Activated naive CD4-positive, alpha-beta T cell treated with anti-CD3 and anti-CD28 coated beads, Interleukin-2, amount 50 U/mL, for 24 hours (primary cell): ENCODE results near the gene ERC1.

Experiments
- H3K27ac Mint-ChIP-seq: one replicate; pipeline ENCODE4 v1.8.0; 2021; ENCODE audit warnings: mild to moderate bottlenecking, mixed read lengths
- H3K27me3 Mint-ChIP-seq: one replicate; pipeline ENCODE4 v1.8.0; 2021; ENCODE audit warnings: mixed read lengths
- H3K36me3 Mint-ChIP-seq: one replicate; pipeline ENCODE4 v1.8.0; 2021; ENCODE audit warnings: mixed read lengths
- H3K4me1 Mint-ChIP-seq: one replicate; pipeline ENCODE4 v1.8.0; 2021; ENCODE audit warnings: mixed read lengths
- H3K4me3 Mint-ChIP-seq: one replicate; pipeline ENCODE4 v1.8.0; 2021; ENCODE audit warnings: mild to moderate bottlenecking, mixed read lengths
- H3K9me3 Mint-ChIP-seq: one replicate; pipeline ENCODE4 v1.8.0; 2021; ENCODE audit warnings: mixed read lengths

Gene ERC1

DNA sequence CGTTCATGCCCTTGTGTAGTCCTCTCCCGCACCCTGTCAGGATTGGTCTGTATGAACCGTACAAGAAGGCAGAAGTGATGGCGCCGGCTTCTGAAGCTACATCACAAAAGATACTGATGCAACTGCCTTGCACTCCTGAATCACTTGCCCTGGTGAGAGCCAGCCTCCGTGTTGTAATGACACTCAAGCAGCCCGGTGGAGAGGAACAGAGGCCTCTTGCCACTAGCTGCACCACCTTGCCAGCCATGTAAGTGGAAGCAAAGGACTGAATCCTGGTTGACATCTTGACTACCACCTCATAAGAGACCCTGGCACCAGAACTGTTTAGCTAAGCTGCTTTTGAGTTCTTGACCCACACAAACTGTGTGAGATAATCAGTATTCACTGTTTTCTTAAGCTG lies 266.0 kb downstream of the ERC1 start:
- peaks cover 4% of the 10 kb centered on the region for H3K4me1 Mint-ChIP-seq
- H3K36me3 Mint-ChIP-seq, result peaks cover 18% of the 10 kb centered on the region
- H3K9me3 Mint-ChIP-seq, result no peaks in the 10 kb centered on the region
- no peak overlapping the region for H3K4me3 Mint-ChIP-seq
- no peaks in the 10 kb centered on the region for H3K27me3 Mint-ChIP-seq
- H3K27ac Mint-ChIP-seq, result peak overlapping the region; percentile 70

DNA sequence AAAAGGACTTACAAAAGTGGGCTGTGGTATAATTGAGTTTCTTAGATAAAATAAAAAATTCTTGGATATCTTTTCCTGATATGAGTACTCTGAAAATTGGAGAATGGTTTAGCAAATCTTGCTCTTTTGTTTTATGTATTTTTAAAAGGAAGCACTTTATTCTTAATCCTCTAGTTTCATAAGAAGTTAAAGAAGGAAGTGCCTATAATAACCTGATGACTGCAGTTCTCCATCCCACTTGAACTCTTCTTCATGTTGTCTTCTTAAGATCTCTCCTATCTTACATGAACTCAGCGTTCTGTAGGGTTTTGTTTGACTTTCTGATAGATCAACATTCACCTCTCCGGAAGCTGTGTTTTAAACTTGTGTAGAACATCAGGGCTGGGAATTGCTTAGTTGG lies 271.0 kb downstream of the ERC1 start:
- peaks cover 4% of the 10 kb centered on the region for H3K4me1 Mint-ChIP-seq
- no peak overlapping the region for H3K27ac Mint-ChIP-seq
- no peak overlapping the region for H3K4me3 Mint-ChIP-seq
- no peaks in the 10 kb centered on the region for H3K27me3 Mint-ChIP-seq
- H3K9me3 Mint-ChIP-seq, result no peaks in the 10 kb centered on the region
- H3K36me3 Mint-ChIP-seq, result peaks cover 32% of the 10 kb centered on the region

DNA sequence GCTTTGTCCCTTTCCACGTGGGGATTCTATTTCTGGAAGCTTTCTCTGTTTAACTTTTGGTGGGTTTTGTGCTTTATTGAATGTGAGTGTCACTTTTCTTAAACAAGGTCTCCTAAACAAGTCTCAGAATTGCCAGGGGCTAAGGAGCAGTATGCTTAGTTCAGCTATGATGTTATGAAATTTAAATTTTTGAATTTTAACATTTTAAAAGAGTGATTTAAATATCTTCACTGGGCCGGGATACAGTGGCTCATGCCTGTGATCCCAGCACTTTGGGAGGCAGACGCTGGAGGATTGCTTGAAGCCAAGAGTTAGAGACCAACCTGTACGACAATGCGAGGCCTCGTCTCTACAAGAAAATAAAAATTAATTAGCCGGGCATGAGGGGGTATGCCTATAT lies 276.2 kb downstream of the ERC1 start:
- Mint-ChIP-seq H3K36me3 (peaks cover 32% of the 10 kb centered on the region), H3K4me3 (no peak overlapping the region), H3K9me3 (no peaks in the 10 kb centered on the region), H3K27me3 (no peaks in the 10 kb centered on the region), H3K4me1 (no peaks in the 10 kb centered on the region), H3K27ac (no peak overlapping the region)

DNA sequence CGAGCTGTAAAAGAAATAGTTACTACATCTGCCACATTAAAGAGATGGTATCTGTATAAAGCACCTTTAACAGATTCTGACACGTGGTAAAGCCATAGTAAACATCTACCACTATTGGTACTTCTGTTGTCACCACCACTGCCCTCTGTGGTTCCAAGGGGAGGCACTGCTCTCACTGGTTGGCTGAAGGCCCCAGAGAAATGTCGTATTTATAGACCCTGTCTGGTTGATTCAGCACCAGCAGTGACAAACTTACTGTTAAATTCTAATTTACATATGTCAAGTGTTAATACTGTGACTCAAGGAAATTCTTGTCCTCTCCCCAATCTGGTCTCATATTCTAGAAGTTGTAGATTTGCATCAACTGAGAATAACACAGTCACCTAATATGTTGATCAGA lies 281.1 kb downstream of the ERC1 start:
- H3K27me3 Mint-ChIP-seq, result no peaks in the 10 kb centered on the region
- H3K27ac Mint-ChIP-seq, result no peak overlapping the region
- no peaks in the 10 kb centered on the region for H3K9me3 Mint-ChIP-seq
- H3K4me1 Mint-ChIP-seq, result no peaks in the 10 kb centered on the region
- no peak overlapping the region for H3K4me3 Mint-ChIP-seq
- H3K36me3 Mint-ChIP-seq, result peaks cover 18% of the 10 kb centered on the region

DNA sequence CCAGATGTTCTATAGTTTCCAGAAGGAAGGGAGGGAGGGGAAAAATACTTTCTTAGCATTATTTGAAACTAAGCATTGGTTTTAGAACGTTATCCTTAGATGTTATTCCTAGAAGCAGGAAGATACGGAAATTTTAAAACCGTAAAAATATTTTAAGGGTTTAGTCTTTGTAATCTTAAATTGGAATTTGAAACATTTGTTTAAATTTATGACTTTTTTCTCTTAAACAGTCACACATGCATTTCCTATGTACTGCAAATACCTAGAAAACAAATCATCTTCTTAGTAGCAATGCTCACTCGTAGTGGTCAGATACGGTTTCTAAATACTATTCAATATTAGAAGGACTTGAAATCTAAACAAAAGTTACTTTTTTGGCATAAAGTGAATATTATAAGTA lies 282.0 kb downstream of the ERC1 start:
- no peaks in the 10 kb centered on the region for H3K27me3 Mint-ChIP-seq
- H3K9me3 Mint-ChIP-seq, result no peaks in the 10 kb centered on the region

DNA sequence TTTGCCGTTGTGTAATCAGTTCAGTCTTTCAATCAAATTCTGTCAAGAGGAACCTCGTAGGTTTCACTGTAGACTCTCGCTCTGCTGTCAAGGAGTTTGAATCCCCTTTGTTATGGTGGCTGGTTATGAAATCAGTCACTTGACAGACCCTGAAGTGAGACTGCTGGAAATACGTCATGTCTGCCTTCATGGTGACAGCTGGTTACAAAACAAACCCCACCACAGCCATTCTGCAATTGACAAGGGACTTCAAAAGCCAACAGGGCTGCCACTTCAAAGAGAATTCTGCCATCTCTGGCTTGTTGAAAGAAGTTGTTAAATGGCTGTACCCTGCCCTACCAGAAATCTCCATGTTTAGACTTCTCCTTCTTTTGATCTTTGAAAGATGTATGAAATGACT lies 286.9 kb downstream of the ERC1 start:
- H3K27ac Mint-ChIP-seq, result no peak overlapping the region
- H3K36me3 Mint-ChIP-seq, result peaks cover 14% of the 10 kb centered on the region
- H3K27me3 Mint-ChIP-seq, result no peaks in the 10 kb centered on the region
- H3K9me3 Mint-ChIP-seq, result no peaks in the 10 kb centered on the region
- H3K4me1 Mint-ChIP-seq, result peaks cover 12% of the 10 kb centered on the region
- no peak overlapping the region for H3K4me3 Mint-ChIP-seq

More for the DNA sequence above, 282.0 kb downstream of the ERC1 start:
- no peak overlapping the region for H3K27ac Mint-ChIP-seq
- H3K4me1 Mint-ChIP-seq, result peaks cover 9% of the 10 kb centered on the region
- peaks cover 20% of the 10 kb centered on the region for H3K36me3 Mint-ChIP-seq
- H3K4me3 Mint-ChIP-seq, result no peak overlapping the region

DNA sequence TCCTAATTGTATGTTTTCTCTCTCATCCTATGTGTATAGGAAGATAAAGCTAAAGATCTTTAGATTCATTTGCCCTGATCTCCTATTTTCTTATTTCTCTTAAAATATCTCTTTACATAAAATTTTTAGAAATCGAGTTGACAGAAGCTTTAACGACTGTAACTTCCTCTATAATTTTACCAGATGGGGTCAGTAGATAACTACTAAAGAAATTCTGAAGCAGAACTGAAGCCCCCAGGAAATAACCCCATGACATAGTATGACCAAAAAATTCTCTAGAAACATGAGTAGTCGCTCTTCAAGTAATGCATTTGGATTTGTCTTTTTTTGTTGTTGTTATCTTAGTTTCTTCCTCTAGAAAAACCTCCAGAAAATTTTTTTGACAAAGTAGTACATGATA lies 288.0 kb downstream of the ERC1 start:
- Mint-ChIP-seq H3K36me3 (peaks cover 13% of the 10 kb centered on the region), H3K4me1 (peaks cover 12% of the 10 kb centered on the region), H3K4me3 (no peak overlapping the region), H3K27me3 (no peaks in the 10 kb centered on the region), H3K9me3 (no peaks in the 10 kb centered on the region), H3K27ac (no peak overlapping the region)

DNA sequence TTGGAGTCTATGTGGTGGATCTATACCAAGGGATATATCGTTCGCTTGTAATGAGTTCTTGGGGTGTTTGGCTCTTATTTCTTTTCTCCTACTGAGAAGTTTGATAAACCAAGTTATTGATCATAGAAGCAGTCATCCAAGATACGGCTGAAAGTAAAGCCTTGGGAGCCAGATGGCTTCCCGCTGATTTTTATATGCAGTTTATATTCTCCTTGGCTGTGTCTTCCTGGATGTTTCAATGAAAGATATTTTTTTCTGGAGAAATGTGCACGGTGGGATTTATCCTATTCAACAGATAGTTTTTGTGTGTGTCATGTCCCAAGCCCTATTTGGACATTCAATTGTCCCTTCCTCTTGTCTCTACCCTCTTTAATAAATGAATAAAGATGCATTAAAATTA lies 289.0 kb downstream of the ERC1 start:
- H3K4me3 Mint-ChIP-seq, result no peak overlapping the region
- H3K9me3 Mint-ChIP-seq, result no peaks in the 10 kb centered on the region
- H3K27me3 Mint-ChIP-seq, result no peaks in the 10 kb centered on the region
- H3K27ac Mint-ChIP-seq, result no peak overlapping the region
- H3K36me3 Mint-ChIP-seq, result peaks cover 12% of the 10 kb centered on the region
- peaks cover 12% of the 10 kb centered on the region for H3K4me1 Mint-ChIP-seq

DNA sequence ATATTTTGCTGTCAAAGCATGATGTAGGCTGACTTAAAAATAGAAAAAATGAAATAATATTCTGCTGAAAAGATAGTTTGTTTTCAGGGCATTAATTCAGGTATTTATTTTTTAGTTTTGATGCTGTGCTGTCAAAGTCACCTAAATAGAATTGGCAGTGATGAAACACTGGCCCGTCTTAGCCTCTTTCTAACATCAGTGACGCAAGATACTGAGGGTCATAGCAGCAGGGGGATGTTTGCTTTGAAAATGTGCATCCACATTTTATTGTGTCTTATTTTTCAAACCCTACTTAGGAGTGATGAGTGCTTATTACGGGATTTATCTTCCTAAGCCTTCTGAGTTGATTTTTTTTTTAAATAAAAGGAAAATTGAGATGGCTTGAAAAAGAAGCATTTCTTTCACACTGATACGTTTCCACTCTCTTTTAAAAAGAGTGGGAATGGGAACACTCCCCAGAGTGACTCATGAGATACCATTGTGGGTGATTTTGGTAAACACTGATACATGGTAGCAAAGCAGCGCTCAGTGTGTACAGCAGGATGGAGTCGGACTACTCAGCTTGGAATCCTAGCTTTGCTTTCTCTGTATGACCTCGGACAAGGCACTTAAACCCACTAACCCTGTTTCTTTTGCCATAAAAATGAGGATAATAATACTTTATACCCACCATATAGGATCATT lies 290.8 kb downstream of the ERC1 start:
- H3K27me3 Mint-ChIP-seq, result no peaks in the 10 kb centered on the region
- peaks cover 12% of the 10 kb centered on the region for H3K4me1 Mint-ChIP-seq
- H3K9me3 Mint-ChIP-seq, result no peaks in the 10 kb centered on the region
- H3K36me3 Mint-ChIP-seq, result peaks cover 11% of the 10 kb centered on the region
- no peak overlapping the region for H3K27ac Mint-ChIP-seq
- no peak overlapping the region for H3K4me3 Mint-ChIP-seq

DNA sequence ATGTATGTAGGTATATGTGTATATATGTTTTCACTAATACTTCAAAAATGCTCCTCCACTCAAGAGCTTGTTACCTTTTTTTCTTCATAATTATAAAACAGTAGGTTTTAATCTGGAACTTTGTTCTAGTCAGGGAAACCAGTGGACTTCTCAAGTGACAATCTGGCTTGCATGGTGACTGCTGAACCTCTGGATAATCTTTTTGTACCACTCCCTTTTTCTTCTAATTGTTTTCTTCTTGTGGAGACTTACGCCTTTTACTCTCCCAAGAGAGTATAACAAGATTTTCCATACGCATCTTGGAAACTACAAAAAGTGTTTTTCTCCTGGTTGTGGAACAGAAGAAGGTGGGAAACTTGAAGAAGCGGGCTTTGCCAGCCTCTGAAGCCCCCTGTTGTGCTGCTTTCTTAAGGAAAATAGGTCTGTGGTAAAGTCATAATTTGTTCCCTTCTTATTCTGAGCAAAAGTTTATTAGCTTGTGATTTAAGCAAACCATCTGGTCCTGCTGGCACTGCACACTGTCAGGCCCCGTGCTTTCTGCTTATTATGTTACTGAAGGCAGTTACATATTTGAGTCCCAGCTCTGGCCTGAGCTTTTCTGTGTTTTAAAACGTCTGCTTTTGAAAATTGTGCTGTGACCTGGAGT lies 291.8 kb downstream of the ERC1 start:
- Mint-ChIP-seq H3K27me3 (no peaks in the 10 kb centered on the region), H3K4me3 (no peak overlapping the region), H3K9me3 (no peaks in the 10 kb centered on the region), H3K36me3 (peaks cover 9% of the 10 kb centered on the region), H3K4me1 (peaks cover 5% of the 10 kb centered on the region), H3K27ac (no peak overlapping the region)

DNA sequence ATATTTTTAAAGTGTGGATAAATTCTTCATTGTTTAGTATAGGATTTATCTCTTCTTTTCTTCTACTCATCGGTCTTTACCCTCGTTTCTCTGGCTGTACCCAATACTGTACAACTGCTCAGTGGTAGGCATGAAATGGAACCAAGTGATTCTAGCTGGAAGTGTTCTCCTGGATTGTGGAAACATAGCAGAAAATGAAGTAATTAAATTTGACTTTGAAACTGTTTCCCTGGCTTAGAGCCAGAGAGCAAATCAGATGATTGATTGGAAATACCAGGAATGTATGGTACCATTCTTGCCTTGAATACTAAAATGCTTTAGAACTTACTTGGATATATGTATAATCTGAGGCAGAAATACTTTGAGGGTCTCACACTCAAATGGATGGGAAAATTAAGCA lies 292.3 kb downstream of the ERC1 start:
- H3K4me3 Mint-ChIP-seq, result no peak overlapping the region
- peaks cover 9% of the 10 kb centered on the region for H3K36me3 Mint-ChIP-seq
- H3K9me3 Mint-ChIP-seq, result no peaks in the 10 kb centered on the region
- no peaks in the 10 kb centered on the region for H3K27me3 Mint-ChIP-seq
- peaks cover under 1% of the 10 kb centered on the region for H3K4me1 Mint-ChIP-seq
- H3K27ac Mint-ChIP-seq, result no peak overlapping the region

DNA sequence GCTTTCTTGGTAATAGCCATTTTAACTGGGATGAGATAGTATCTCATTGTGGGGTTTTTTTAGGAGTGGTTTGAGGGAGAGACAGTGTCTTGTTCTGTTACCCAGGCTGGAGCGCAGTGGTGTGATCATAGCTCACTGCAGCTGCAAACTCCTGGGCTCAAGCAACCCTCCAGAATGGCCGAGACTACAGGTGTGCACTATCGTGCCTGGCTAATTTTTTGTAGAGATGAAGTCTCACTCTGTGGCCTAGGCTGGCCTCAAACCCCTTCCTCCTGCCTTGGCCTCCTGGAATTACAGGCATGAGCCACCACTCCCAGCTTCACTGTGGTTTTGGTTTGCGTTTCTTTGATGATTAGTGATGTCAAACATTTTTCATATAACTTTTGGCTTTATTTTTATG lies 293.6 kb downstream of the ERC1 start:
- H3K36me3 Mint-ChIP-seq, result peaks cover 9% of the 10 kb centered on the region

DNA sequence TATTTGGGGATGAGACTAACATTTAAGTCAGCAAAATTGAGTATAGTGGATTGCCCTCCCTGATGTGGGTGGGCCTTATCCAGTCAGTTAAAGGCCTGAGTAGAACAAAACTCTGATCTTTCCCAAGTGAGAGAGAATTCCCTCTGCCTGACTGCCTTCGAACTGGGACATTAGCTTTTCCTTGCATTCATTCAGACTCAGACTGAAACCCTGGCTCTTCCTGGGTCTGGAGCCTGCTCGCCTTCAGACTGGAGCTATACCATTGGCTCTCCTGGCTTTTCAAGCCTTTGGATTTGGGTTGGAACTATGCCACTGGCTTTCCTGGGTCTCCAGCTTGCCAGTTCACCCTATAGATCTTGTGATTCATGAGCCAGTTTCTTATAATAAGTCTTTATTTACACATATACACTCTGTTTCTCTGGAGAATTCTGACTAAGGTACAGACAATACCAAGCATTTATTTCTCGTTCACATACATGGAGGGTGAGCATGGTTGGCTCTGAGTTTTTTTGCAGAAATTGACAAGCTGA lies 296.5 kb downstream of the ERC1 start:
- H3K4me3 Mint-ChIP-seq, result no peak overlapping the region
- no peaks in the 10 kb centered on the region for H3K9me3 Mint-ChIP-seq
- no peaks in the 10 kb centered on the region for H3K4me1 Mint-ChIP-seq
- H3K36me3 Mint-ChIP-seq, result peaks cover 22% of the 10 kb centered on the region
- no peak overlapping the region for H3K27ac Mint-ChIP-seq
- no peaks in the 10 kb centered on the region for H3K27me3 Mint-ChIP-seq

More for the DNA sequence above, 293.6 kb downstream of the ERC1 start:
- no peaks in the 10 kb centered on the region for H3K4me1 Mint-ChIP-seq
- no peaks in the 10 kb centered on the region for H3K9me3 Mint-ChIP-seq
- H3K27ac Mint-ChIP-seq, result peak overlapping the region; percentile 46
- H3K4me3 Mint-ChIP-seq, result no peak overlapping the region
- H3K27me3 Mint-ChIP-seq, result no peaks in the 10 kb centered on the region

DNA sequence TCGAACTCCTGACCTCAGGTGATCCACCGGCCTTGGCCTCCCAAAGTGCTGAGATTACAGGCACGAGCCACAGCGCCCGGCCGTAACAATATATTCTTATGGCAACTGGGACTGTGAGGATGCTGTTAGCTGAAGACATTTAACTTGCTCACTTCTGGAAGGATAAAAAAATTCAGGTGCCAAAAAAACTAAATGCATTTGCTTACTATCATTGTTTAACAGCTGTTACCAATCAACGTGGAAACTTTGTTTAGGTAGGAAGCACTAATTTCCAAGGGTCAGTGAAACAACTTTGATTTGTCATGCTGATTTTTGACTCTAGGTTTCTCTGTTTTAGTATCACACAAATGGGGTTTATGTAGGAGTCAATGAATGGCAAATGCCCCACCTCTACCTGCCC lies 297.3 kb downstream of the ERC1 start:
- H3K27ac Mint-ChIP-seq, result no peak overlapping the region
- H3K4me3 Mint-ChIP-seq, result no peak overlapping the region
- H3K27me3 Mint-ChIP-seq, result no peaks in the 10 kb centered on the region
- H3K9me3 Mint-ChIP-seq, result no peaks in the 10 kb centered on the region
- peaks cover 22% of the 10 kb centered on the region for H3K36me3 Mint-ChIP-seq
- no peaks in the 10 kb centered on the region for H3K4me1 Mint-ChIP-seq

DNA sequence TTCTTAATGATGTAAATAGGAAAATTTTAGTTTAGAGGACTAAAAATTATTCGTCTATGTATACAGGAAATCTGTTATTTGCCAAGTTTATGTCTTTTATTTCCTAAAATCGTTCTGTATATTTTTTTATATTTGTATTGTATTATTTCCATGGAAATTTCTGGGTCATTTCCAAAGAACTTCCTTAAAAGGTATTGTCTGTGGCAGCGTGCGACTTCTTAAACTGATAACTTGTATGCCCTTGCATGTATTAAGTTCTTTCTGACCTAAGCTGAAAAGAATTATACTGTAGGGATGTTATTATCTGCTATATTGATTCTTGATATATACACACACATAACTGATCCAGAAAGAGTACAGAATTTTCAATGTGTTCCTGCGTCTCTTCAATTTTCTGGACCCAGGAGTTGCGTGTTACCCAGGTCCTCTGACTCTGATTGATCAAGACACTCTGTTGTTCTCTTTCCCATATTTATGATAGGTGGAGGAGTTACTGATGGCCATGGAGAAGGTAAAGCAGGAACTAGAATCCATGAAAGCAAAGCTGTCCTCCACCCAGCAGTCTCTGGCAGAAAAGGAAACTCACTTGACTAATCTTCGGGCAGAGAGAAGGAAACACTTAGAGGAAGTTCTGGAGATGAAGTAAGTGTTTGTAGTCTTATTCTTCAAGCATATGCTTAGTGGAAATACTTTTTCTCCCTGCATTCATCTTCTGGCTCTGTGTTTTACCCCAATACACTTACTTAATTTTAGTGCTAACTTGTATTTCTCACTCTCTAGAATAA lies 298.5 kb downstream of the ERC1 start:
- Mint-ChIP-seq H3K4me1 (no peaks in the 10 kb centered on the region), H3K27ac (no peak overlapping the region), H3K27me3 (no peaks in the 10 kb centered on the region), H3K4me3 (no peak overlapping the region), H3K9me3 (no peaks in the 10 kb centered on the region), H3K36me3 (peaks cover 24% of the 10 kb centered on the region)

DNA sequence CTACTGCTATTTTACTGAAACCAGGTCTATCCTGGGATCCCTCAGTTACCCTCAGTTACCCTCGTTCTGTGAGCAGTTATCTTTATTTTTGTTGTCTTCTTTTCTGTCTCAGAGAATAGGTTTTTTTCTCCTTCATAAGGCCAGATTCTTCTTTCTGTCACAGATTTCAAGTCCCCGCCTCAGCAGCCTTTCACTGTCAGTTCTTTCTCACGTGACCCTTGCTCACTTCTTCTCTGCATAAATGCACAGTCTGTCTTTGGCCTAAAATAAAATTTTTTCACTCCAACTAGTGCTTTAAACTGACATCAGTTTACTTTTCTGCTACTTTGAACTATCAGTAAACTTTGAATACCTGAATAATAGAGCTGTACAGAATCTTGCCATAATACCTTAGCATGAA lies 299.7 kb downstream of the ERC1 start:
- no peak overlapping the region for H3K4me3 Mint-ChIP-seq
- no peak overlapping the region for H3K27ac Mint-ChIP-seq
- no peaks in the 10 kb centered on the region for H3K9me3 Mint-ChIP-seq
- H3K4me1 Mint-ChIP-seq, result no peaks in the 10 kb centered on the region
- H3K27me3 Mint-ChIP-seq, result no peaks in the 10 kb centered on the region
- peaks cover 25% of the 10 kb centered on the region for H3K36me3 Mint-ChIP-seq
